T-helper 9 cell (primary cell): Measurements from ENCODE around the gene CACNG4.

Experiments used
- DNase-seq: peaks from one replicate; pipeline ENCODE4 v3.0.0-alpha.2; 2020

The CACNG4 gene

DNA sequence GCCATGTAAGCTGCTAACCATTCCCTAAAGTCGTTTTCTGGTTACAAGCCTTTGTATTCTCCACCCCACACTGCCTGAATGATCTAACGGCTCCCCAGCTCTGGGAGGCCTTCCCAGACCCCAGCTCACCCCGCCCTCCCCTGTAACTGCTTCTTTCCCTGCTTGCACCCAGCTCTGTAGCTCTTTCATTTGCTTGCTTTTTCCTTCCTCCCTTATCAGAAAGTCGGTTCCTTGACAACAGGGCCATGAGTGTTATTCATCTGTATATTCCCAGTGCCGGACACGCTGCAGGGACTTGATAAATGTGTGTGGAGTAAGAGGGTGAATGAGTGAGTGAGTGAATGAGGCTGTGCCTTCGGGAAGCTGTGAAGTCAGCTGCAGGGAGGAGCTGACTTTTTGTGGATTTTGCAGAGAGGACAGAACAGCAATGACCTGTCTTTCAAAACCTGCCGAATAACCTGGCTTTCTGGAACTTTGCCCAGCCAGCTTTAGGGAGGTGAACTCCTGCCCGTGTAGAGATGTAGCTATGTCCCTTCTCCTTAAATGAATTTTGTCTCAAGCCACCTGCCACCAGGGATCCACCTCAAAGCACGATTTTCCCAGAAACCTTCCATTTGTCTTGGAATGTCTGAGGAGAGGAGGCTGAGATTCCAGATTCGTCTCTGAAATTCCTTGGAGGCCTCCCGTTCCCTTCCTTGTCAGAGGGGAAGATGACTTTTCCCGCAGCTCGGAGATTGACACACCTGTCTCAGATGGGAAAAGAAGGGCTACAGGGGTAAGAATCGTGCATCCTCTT is 20.0 kb upstream of the CACNG4 start:
- no peak for DNase-seq

GRCh38 chr17:66945147-66945835 is 19.2 kb upstream of the CACNG4 start:
- no peak for DNase-seq

- DNase-seq, result no peak
Observed at GRCh38 chr17:66946251-66946650, 18.3 kb upstream of the CACNG4 start.

DNA sequence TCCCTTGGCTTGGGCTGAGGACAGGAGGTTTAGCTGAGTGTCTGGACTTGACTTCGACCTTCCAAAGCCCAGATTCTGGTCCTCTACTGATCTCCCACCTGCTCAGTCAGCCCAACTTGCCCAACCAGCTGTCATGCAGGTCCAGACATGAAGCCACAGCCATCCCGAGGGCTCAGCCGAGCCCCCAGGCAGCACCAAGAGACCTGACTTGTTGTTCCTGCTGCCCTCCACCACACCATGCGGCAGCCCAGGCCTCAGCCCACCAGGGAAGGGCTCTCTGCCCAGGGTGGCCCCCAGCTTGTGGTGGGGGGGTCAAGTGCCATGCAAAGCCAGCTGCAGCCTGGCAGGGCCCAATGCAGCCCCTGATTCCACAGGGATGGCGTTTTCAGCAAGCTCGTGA is 17.2 kb upstream of the CACNG4 start:
- DNase-seq, result no peak

GRCh38 chr17:66948061-66948750 is 16.3 kb upstream of the CACNG4 start:
- DNase-seq, result no peak

DNA sequence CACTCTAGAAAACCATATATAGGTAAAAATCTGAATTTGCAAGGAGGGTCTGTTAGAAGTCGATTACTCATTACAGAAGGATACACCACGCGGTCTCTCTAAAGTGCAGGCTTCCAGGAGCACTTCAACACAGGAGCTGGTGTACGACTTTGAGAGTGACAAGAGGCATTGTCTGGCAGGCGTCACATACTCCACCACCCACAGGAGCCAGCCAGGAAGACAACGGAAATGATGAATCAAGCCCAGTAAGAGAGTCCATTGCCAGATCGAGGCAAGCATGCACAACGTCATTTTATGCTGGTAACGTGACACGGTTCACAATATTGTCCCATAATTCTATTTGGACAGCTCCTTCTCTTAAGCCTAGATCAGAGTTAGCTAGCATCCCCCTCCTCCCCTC is 15.0 kb upstream of the CACNG4 start:
- no peak for DNase-seq

DNA sequence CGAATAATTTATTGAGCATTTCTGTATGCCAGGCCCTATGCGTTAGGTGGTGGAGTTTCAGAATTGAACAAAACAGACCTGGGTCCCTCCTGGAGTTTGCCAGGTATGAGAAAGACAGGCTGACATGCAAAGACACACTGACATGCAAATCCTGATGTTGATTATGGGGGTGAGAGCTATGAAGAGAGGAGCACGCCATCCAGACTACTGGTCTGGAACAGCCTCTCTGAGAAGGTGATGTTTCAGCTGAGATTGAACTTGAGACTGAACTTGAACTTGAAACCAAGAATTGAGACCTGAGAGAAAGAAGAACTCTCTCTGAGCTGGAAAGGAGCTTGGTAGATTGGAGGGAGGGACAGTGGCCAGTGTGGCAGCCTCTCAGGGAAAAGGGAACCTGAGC is 14.2 kb upstream of the CACNG4 start:
- DNase-seq, result no peak

DNA sequence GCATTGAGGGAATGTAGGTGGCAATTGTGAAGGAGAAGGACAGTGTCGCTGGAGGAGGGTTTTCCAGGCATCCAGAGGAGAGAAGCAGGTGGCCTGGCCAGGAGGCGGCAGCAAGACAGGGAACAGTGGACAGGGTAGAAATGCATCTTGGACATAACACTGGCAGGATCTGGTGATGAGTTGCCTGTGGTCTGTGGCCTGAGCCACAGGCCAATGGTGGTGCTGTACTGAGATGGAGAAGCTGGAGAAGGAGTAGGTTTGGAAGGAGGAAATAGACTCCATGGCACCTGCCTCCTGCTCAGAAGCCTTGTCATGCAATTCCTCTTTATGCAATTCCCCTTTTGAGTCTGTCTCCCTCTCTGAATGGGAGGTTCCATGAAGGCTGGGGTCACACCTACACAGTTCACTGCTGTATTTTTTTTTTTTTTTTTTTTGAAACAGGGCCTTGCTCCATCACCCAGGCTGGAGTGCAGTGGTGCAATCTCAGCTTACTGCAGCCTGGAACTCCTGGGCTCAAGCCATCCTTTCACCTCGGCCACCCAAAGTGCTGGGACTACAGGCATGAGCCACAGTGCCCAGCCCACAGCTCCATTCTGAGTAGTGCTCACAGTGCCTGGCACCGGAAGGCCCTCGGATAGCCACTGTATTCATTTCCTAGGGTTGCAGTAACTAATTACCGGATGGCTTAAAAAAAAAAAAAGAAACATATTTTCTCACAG is 13.5 kb upstream of the CACNG4 start:
- DNase-seq, result no peak

DNA sequence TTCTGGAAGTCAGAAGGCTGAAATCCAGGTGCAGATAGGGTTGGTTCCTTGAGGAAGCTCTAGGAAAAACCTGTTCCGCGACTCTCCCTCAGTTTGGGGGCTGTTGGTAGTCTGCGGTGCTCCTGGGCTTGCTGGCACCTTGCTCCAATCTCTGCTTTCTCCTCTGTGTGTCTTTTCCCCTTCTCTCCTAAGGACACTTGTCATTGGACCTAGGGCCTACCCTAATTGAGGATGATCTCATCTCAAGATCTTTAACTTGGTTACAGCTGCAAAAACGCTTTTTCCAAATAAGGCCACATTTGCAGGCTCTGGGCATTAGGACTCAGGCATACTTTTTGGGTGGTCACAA is 12.9 kb upstream of the CACNG4 start:
- DNase-seq, result no peak

- no peak for DNase-seq
Observed at GRCh38 chr17:66952031-66952524, 12.4 kb upstream of the CACNG4 start.

GRCh38 chr17:66952681-66953629 is 11.6 kb upstream of the CACNG4 start:
- no peak for DNase-seq

DNA sequence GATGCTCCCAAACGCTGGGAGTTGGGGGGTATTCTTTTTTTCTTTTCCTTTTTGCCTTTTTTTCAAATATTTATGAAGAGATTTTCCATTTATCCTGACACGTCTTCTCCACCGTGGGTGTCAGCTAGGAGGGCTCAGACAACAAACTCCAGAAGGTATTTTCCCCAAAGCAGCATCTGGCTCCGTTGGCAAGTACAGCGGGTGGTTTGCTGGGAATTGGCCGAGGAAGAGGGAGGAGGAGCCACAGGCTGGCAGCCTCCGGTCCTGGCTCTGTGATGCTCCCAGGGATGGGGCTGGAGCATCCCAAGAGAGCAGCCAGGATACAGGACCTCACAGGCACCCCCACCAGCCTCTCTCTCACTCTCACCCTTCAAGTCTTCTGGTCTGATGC is 10.9 kb upstream of the CACNG4 start:
- DNase-seq, result no peak

DNA sequence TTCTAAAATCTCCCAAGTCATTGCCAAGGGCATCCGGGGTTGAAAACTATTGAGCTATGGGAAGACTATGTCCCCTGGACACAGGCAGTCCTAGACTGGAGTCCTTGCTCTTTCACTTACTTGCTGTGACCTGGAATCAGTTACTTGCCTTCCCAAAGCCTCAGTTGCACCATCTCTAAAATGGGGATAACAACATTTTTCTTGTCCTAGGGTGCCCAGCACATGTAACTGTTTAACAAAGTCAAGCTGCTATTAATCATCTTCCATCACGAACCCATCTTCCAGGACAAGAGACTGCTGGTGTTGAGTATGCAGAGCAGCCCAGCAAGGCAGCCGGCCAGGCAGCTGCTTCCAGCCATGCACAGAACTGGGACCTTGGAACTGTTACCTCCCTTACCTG is 9.9 kb upstream of the CACNG4 start:
- no peak for DNase-seq

DNA sequence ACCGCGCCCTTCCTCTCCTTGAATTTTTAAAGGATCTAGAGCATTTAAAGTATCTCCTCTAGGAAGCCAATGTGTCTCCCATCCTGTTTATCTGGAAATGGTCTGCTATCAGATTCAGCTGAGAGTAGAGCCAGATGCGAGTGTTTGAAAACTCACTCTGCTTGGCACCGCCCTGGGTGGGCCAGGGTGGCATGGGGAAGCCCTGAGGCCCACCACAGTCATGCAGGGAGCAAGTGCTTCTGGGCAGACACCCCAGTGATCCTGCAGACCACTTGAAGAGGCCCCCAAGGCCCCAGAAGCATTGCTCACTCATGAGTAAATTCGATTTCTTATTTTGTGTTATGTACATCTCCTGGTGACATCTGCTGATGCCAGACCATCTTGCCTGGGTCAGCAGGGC is 8.7 kb upstream of the CACNG4 start:
- no peak for DNase-seq

GRCh38 chr17:66956941-66957340 is 7.6 kb upstream of the CACNG4 start:
- no peak for DNase-seq

- DNase-seq, result no peak
Observed at GRCh38 chr17:66957343-66957742, 7.2 kb upstream of the CACNG4 start.

- no peak for DNase-seq
Observed at GRCh38 chr17:66957951-66958579, 6.4 kb upstream of the CACNG4 start.

GRCh38 chr17:66959641-66960375 is 4.7 kb upstream of the CACNG4 start:
- DNase-seq, result no peak

DNA sequence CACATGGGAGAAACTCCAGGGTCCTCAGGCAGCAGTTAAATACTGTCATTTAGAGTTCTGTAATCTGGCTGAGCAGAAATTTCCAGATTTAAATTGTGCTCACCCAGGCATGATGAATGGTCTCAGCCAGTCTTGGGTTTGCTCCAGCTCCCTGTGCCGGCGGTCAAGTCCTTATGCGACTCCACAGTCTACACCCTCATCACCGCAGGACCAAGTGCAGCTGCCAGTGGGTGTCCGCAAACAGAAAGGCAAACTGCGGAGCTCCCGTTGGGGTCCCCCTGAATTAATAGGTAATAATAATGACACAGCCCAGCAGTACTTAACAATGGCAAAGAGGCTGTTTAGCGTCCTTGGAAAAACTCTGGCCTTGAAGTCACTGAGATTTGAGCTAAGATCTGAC is 3.9 kb upstream of the CACNG4 start:
- no peak for DNase-seq

DNA sequence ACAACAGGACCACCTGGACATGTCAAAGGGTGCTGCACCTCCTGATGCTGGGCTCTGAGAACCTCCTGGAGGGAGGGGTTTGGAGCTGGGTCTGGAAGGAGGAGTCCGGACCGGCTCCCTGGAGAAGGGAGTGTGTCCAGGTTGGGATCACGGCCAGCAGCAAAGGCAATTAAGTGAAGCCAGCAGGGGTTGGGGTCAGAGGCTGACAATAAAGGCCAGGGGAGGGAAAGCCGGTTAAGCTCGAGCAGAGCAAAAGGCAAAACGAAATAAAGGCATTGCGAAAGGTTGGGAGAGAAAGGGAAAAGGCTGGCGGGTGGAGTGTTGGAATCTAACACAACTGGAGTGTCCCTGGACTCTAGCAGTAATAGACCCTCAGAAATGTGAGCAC is 992 bp upstream of the CACNG4 start:
- DNase-seq, result no peak
